ENCODE results near the gene IKZF2.

GRCh38 chr2:213129311-213129710 lies 22.1 kb downstream of the IKZF2 start:
- TF ChIP-seq MYC (IDR thresholded peaks at IDR 0.05; ENCODE audit: low read depth, low read length) (no peak), MAX (IDR thresholded peaks at IDR 0.05; ENCODE audit: low read depth, low read length) (no peak)
